ENCODE measurements around the gene NUDT4. TPM values are rescaled to one million over a fixed set of nuclear protein-coding genes. Genes with fewer than 3 reads are reported as not detected.

The NUDT4 gene
- total and polyA plus RNA-seq, 9 of the 15 experiments (the other 6 are each of a cell fraction or from before 2014, with no cell fraction given): 38.1 to 164 (median 99.2) TPM

DNA sequence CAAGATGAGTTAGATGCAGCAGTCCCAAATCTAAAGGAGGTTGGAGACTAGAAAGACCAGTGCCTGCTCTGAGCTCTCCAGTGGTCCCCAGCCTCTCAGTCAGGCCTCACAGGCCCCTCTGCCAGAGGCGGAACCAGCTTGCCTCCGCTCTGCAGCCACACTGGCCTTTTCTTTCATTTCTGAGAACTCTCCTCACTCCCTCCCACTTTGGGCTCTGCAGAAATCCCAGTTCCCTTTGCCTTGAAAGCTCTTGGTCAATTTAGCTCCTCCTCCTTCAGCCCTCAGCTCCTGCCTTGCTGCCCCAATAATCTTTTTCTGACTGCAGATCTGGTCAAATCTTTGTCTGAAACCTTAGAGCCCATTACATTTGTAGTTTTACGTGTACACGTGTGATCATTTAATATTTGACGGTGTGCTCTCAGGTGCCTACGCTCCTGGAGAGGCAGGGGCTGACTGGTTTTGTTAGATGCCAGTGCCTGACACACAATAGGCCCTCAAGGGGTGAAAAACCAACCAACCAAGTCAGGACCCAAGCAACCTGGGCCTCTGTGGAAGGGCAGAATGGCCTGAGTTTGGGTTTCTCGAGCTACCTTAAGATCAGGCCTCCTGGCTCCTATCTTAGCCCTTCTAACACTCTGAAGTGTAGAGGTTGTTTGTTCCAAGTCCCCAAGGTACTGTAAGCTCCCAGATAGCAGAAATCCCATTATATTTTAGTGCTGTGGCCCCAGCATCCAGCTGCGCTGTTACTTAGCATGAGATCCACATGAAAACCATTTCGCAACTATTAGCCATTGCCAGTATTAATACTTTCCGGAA lies 1.1 kb upstream of the NUDT4 start (continued):
- TF ChIP-seq, protein P1, sequence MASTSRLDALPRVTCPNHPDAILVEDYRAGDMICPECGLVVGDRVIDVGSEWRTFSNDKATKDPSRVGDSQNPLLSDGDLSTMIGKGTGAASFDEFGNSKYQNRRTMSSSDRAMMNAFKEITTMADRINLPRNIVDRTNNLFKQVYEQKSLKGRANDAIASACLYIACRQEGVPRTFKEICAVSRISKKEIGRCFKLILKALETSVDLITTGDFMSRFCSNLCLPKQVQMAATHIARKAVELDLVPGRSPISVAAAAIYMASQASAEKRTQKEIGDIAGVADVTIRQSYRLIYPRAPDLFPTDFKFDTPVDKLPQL (IDR thresholded peaks at IDR 0.05; ENCODE audit: extremely low read depth, insufficient read length): peak; percentile 30
- no peak for TF ChIP-seq NCOA2 (IDR thresholded peaks at IDR 0.05; ENCODE audit: partially characterized antibody in 2 of 2)
- no peak for TF ChIP-seq HDAC8 (tag; IDR thresholded peaks at IDR 0.05)
- peak; percentile 11; the same call in 1 of the 2 replicates for TF ChIP-seq MYC (IDR thresholded peaks at IDR 0.05; ENCODE audit: low read depth, low read length)
- TF ChIP-seq MYC (CRISPR knock-in tag; IDR thresholded peaks at IDR 0.05; ENCODE audit: borderline replicate concordance, low read depth): no peak
- TF ChIP-seq CSDE1 (IDR thresholded peaks at IDR 0.05): peak in 1 of 2 experiments; percentile 32; a peak in 1 of 4 replicates
- TF ChIP-seq SPI1 (IDR thresholded peaks at IDR 0.05; ENCODE audit: borderline replicate concordance, low read depth, low read length): peak; percentile 69; the same call in 1 of the 2 replicates
- peak; percentile 46 for TF ChIP-seq STAT5A (IDR thresholded peaks at IDR 0.05; ENCODE audit: borderline replicate concordance, low read length)
- TF ChIP-seq ATF7 (IDR thresholded peaks at IDR 0.05): peak; percentile 44; the same call in 1 of the 2 replicates
- no peak for TF ChIP-seq JUNB (CRISPR knock-in tag; conservative IDR thresholded peaks at IDR 0.05)
- peak; percentile 50 for TF ChIP-seq NEUROD1 (IDR thresholded peaks at IDR 0.05; ENCODE audit: borderline replicate concordance, low read depth, low read length, partially characterized antibody)
- TF ChIP-seq CHD1 (IDR thresholded peaks at IDR 0.05; ENCODE audit: low read length): peak; percentile 24
- peak; percentile 29; the same call in 1 of the 2 replicates for TF ChIP-seq KLF13 (tag; IDR thresholded peaks at IDR 0.05; ENCODE audit: borderline replicate concordance, low read depth)
- TF ChIP-seq, protein P2, sequence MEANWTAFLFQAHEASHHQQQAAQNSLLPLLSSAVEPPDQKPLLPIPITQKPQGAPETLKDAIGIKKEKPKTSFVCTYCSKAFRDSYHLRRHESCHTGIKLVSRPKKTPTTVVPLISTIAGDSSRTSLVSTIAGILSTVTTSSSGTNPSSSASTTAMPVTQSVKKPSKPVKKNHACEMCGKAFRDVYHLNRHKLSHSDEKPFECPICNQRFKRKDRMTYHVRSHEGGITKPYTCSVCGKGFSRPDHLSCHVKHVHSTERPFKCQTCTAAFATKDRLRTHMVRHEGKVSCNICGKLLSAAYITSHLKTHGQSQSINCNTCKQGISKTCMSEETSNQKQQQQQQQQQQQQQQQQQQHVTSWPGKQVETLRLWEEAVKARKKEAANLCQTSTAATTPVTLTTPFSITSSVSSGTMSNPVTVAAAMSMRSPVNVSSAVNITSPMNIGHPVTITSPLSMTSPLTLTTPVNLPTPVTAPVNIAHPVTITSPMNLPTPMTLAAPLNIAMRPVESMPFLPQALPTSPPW (CRISPR knock-in tag; IDR thresholded peaks at IDR 0.05): peak; percentile 35; the same call in 1 of the 2 replicates
- TF ChIP-seq, protein P3, sequence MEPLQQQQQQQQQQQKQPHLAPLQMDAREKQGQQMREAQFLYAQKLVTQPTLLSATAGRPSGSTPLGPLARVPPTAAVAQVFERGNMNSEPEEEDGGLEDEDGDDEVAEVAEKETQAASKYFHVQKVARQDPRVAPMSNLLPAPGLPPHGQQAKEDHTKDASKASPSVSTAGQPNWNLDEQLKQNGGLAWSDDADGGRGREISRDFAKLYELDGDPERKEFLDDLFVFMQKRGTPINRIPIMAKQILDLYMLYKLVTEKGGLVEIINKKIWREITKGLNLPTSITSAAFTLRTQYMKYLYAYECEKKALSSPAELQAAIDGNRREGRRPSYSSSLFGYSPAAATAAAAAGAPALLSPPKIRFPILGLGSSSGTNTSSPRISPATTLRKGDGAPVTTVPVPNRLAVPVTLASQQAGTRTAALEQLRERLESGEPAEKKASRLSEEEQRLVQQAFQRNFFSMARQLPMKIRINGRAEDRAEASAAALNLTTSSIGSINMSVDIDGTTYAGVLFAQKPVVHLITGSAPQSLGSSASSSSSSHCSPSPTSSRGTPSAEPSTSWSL (CRISPR knock-in tag; IDR thresholded peaks at IDR 0.05; ENCODE audit: borderline replicate concordance): 0 out of 2 replicates have a peak, but pooled peaks have one; percentile 79
- peak; percentile 38; the same call in 1 of the 2 replicates for TF ChIP-seq ZKSCAN1 (IDR thresholded peaks at IDR 0.05; ENCODE audit: low read depth, low read length)
- TF ChIP-seq TCF3 (CRISPR knock-in tag; IDR thresholded peaks at IDR 0.05): 0 out of 2 replicates have a peak, but pooled peaks have one; percentile 15
- peak; percentile 26; the same call in 1 of the 2 replicates for TF ChIP-seq L3MBTL2 (IDR thresholded peaks at IDR 0.05)
- TF ChIP-seq, protein P4, sequence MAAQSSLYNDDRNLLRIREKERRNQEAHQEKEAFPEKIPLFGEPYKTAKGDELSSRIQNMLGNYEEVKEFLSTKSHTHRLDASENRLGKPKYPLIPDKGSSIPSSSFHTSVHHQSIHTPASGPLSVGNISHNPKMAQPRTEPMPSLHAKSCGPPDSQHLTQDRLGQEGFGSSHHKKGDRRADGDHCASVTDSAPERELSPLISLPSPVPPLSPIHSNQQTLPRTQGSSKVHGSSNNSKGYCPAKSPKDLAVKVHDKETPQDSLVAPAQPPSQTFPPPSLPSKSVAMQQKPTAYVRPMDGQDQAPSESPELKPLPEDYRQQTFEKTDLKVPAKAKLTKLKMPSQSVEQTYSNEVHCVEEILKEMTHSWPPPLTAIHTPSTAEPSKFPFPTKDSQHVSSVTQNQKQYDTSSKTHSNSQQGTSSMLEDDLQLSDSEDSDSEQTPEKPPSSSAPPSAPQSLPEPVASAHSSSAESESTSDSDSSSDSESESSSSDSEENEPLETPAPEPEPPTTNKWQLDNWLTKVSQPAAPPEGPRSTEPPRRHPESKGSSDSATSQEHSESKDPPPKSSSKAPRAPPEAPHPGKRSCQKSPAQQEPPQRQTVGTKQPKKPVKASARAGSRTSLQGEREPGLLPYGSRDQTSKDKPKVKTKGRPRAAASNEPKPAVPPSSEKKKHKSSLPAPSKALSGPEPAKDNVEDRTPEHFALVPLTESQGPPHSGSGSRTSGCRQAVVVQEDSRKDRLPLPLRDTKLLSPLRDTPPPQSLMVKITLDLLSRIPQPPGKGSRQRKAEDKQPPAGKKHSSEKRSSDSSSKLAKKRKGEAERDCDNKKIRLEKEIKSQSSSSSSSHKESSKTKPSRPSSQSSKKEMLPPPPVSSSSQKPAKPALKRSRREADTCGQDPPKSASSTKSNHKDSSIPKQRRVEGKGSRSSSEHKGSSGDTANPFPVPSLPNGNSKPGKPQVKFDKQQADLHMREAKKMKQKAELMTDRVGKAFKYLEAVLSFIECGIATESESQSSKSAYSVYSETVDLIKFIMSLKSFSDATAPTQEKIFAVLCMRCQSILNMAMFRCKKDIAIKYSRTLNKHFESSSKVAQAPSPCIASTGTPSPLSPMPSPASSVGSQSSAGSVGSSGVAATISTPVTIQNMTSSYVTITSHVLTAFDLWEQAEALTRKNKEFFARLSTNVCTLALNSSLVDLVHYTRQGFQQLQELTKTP (IDR thresholded peaks at IDR 0.05; ENCODE audit: low read depth in 1 of 2, partially characterized antibody in 2 of 2): peak; percentile 45 to 55
